IMR-90 (cell line): ENCODE results near the gene SPP1.

Source experiments
- CEBPB ChIP-seq: IDR thresholded peaks from 2 replicates; pipeline ENCODE4 v1.6.1; 2012; ENCODE audit warnings: low read depth, low read length, improper control_type of control experiment
- CHD1 ChIP-seq: IDR thresholded peaks from 2 replicates; pipeline ENCODE4 v1.6.1; 2012; ENCODE audit warnings: low read depth, low read length, improper control_type of control experiment
- FOS ChIP-seq: fragments of 150-350 bp; IDR thresholded peaks from 2 replicates; pipeline ENCODE4 v1.6.1; 2016; ENCODE audit warnings: low read depth, low read length
- MAFK ChIP-seq: IDR thresholded peaks from 2 replicates; pipeline ENCODE4 v1.6.1; 2012; ENCODE audit warnings: low read depth, low read length, improper control_type of control experiment
- NFE2L2 ChIP-seq: fragments of 150-350 bp; IDR thresholded peaks from 2 replicates; pipeline ENCODE4 v1.6.1; 2016; ENCODE audit warnings: low read depth, mild to moderate bottlenecking, low read length
- POLR2A ChIP-seq: IDR thresholded peaks from 2 replicates; pipeline ENCODE4 v1.6.1; 2012; ENCODE audit warnings: mild to moderate bottlenecking, low read depth, low read length
- RAD21 ChIP-seq: IDR thresholded peaks from 2 replicates; pipeline ENCODE4 v1.6.1; 2012; ENCODE audit warnings: low read length, improper control_type of control experiment
- RFX5 ChIP-seq: IDR thresholded peaks from 2 replicates; pipeline ENCODE4 v1.8.0; 2012; ENCODE audit warnings: low read depth, mild to moderate bottlenecking, low read length, moderate library complexity
- SMC3 ChIP-seq: fragments of 150-350 bp; IDR thresholded peaks from 2 replicates; pipeline ENCODE4 v1.6.1; 2016; ENCODE audit warnings: low read depth, mild to moderate bottlenecking, antibody characterized with exemption, low read length, moderate library complexity
- TF ChIP-seq, protein P1 (sequence below): conservative IDR thresholded peaks from 2 replicates; pipeline ENCODE4 v1.5.1; 2012; ENCODE audit warnings: mild to moderate bottlenecking, low read depth, low read length, improper control_type of control experiment
- TF ChIP-seq, protein P2 (sequence below): fragments of 150-350 bp; IDR thresholded peaks from 2 replicates; pipeline ENCODE4 v1.6.1; 2017; ENCODE audit warnings: mild to moderate bottlenecking, antibody characterized with exemption, low read length, low read depth
- TF ChIP-seq, protein P3 (sequence below): fragments of 150-350 bp; IDR thresholded peaks from 2 replicates; pipeline ENCODE4 v1.6.1; 2016; ENCODE audit warnings: low read depth, mild to moderate bottlenecking, low read length, moderate library complexity, borderline replicate concordance

DNA sequence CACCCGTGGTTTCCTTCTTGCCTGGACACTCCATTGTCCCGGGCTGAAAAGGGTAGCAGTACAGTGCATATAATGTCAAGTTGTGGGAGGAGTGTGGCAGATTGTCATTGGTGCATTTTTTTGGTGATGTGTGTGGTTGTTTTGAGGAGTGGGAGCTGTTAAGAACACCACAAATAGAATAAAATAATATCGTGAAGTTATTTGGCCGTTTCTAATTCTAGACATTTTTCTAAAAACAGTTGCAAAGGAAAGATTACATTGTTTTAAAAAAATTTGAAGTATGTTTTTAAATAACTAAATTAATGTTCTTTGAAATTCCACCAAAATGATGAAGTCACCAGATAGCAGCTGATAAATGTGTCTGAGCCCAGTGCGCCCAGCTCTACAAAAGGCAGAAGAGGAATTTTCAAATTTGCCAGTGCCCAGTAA lies 33.2 kb downstream of the SPP1 start:
- TF ChIP-seq RAD21 = no peak
- TF ChIP-seq, protein P1, sequence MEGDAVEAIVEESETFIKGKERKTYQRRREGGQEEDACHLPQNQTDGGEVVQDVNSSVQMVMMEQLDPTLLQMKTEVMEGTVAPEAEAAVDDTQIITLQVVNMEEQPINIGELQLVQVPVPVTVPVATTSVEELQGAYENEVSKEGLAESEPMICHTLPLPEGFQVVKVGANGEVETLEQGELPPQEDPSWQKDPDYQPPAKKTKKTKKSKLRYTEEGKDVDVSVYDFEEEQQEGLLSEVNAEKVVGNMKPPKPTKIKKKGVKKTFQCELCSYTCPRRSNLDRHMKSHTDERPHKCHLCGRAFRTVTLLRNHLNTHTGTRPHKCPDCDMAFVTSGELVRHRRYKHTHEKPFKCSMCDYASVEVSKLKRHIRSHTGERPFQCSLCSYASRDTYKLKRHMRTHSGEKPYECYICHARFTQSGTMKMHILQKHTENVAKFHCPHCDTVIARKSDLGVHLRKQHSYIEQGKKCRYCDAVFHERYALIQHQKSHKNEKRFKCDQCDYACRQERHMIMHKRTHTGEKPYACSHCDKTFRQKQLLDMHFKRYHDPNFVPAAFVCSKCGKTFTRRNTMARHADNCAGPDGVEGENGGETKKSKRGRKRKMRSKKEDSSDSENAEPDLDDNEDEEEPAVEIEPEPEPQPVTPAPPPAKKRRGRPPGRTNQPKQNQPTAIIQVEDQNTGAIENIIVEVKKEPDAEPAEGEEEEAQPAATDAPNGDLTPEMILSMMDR = no peak
- TF ChIP-seq POLR2A = no peak
- TF ChIP-seq, protein P2, sequence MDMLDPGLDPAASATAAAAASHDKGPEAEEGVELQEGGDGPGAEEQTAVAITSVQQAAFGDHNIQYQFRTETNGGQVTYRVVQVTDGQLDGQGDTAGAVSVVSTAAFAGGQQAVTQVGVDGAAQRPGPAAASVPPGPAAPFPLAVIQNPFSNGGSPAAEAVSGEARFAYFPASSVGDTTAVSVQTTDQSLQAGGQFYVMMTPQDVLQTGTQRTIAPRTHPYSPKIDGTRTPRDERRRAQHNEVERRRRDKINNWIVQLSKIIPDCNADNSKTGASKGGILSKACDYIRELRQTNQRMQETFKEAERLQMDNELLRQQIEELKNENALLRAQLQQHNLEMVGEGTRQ = no peak
- TF ChIP-seq, protein P3, sequence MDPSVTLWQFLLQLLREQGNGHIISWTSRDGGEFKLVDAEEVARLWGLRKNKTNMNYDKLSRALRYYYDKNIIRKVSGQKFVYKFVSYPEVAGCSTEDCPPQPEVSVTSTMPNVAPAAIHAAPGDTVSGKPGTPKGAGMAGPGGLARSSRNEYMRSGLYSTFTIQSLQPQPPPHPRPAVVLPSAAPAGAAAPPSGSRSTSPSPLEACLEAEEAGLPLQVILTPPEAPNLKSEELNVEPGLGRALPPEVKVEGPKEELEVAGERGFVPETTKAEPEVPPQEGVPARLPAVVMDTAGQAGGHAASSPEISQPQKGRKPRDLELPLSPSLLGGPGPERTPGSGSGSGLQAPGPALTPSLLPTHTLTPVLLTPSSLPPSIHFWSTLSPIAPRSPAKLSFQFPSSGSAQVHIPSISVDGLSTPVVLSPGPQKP = no peak
- TF ChIP-seq SMC3 = no peak
- TF ChIP-seq CHD1 = no peak
- TF ChIP-seq CEBPB = no peak
- TF ChIP-seq RFX5 = no peak
- no peak for TF ChIP-seq NFE2L2
- TF ChIP-seq FOS = no peak
- no peak for TF ChIP-seq MAFK
